ENCODE results near the gene SLC1A2. TPM values are rescaled to one million over a fixed set of nuclear protein-coding genes. Genes with fewer than 3 reads are reported as not detected.

SLC1A2 gene
- total RNA-seq, 1 experiment from 2014 or later: 0.25 TPM

DNA sequence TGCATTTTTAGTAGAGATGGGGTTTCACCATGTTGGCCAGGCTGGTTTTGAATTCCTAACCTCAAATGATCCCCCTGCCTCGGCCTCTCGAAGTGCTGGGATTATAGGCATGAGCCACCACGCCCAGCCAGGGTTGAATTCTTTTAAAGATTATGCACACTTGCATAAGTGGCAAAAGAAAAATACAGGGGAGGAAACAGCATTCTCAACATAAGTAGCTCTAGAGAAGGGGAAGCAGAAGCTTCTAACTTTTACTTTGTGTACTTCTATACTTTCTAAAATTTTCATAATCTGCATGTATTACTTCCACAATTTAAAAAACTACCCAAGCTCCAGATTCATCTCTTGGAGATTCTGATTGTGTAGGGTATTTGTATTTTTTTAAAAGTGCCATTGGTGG lies 108.0 kb downstream of the SLC1A2 start:
- no peaks in the 10 kb centered on the region for H4K20me1 ChIP-seq (ENCODE audit: insufficient read depth)
- no peaks in the 10 kb centered on the region for H3K27me3 ChIP-seq (ENCODE audit: insufficient read depth, low read length)
- H3K36me3 ChIP-seq (ENCODE audit: control insufficient read depth in 1 of 2, insufficient read depth in 2 of 2, low read length in 2 of 2): no peaks in the 10 kb centered on the region
- no peaks in the 10 kb centered on the region for H3K4me1 ChIP-seq (ENCODE audit: control insufficient read depth in 1 of 2, insufficient read depth in 2 of 2, low read length in 2 of 2)
- no peak overlapping the region for H3K27ac ChIP-seq (ENCODE audit: low read depth, low read length)
- BruUV-seq (replicated peaks): no TSS peak
- H3K79me2 ChIP-seq (ENCODE audit: insufficient read depth, low read length): no peaks in the 10 kb centered on the region
- ChIA-PET RAD21 (ENCODE audit: low non-redundant PET in 1 of 2, low total read pairs in 2 of 2, uncharacterized antibody in 2 of 2, unreplicated experiment in 2 of 2) (no interaction called here), POLR2A (no interaction called here), CTCF (no interaction called here)
- intact Hi-C loops (cut with micrococcal nuclease): no loop called here
- H3K9me2 ChIP-seq (ENCODE audit: insufficient read depth): no peaks in the 10 kb centered on the region
- H3K9me3 ChIP-seq (ENCODE audit: control insufficient read depth in 1 of 2, insufficient read depth in 1 of 2, low read depth in 1 of 2, low read length in 2 of 2): no peaks in the 10 kb centered on the region
- ATAC-seq (no peak), DNase-seq (ENCODE audit: low read depth, low spot score) (no peak)
- no peak overlapping the region for H3K9ac ChIP-seq (ENCODE audit: low read length)
- H2AFZ ChIP-seq (ENCODE audit: low read depth, low read length, poor library complexity, severe bottlenecking): no peak overlapping the region
- no peak overlapping the region for H3K4me3 ChIP-seq (replicated peaks in 1 of 2; ENCODE audit: low read depth in 1 of 2, low read length in 2 of 2)
- TF ChIP-seq, protein P1, sequence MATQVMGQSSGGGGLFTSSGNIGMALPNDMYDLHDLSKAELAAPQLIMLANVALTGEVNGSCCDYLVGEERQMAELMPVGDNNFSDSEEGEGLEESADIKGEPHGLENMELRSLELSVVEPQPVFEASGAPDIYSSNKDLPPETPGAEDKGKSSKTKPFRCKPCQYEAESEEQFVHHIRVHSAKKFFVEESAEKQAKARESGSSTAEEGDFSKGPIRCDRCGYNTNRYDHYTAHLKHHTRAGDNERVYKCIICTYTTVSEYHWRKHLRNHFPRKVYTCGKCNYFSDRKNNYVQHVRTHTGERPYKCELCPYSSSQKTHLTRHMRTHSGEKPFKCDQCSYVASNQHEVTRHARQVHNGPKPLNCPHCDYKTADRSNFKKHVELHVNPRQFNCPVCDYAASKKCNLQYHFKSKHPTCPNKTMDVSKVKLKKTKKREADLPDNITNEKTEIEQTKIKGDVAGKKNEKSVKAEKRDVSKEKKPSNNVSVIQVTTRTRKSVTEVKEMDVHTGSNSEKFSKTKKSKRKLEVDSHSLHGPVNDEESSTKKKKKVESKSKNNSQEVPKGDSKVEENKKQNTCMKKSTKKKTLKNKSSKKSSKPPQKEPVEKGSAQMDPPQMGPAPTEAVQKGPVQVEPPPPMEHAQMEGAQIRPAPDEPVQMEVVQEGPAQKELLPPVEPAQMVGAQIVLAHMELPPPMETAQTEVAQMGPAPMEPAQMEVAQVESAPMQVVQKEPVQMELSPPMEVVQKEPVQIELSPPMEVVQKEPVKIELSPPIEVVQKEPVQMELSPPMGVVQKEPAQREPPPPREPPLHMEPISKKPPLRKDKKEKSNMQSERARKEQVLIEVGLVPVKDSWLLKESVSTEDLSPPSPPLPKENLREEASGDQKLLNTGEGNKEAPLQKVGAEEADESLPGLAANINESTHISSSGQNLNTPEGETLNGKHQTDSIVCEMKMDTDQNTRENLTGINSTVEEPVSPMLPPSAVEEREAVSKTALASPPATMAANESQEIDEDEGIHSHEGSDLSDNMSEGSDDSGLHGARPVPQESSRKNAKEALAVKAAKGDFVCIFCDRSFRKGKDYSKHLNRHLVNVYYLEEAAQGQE (IDR thresholded peaks at IDR 0.05; ENCODE audit: low read depth): no peak
- TF ChIP-seq POLR2A (IDR thresholded peaks at IDR 0.05; ENCODE audit: borderline replicate concordance, extremely low read depth, insufficient read depth, insufficient read length) (no peak), CBX3 (IDR thresholded peaks at IDR 0.05; ENCODE audit: low read depth) (no peak), RAD21 (IDR thresholded peaks at IDR 0.05; ENCODE audit: low read depth) (no peak), SIN3A (IDR thresholded peaks at IDR 0.05; ENCODE audit: low read depth) (no peak), YY1 (IDR thresholded peaks at IDR 0.05; ENCODE audit: extremely low read depth, insufficient replicate concordance, low read depth, low read length) (no peak)
- TF ChIP-seq, protein P2, sequence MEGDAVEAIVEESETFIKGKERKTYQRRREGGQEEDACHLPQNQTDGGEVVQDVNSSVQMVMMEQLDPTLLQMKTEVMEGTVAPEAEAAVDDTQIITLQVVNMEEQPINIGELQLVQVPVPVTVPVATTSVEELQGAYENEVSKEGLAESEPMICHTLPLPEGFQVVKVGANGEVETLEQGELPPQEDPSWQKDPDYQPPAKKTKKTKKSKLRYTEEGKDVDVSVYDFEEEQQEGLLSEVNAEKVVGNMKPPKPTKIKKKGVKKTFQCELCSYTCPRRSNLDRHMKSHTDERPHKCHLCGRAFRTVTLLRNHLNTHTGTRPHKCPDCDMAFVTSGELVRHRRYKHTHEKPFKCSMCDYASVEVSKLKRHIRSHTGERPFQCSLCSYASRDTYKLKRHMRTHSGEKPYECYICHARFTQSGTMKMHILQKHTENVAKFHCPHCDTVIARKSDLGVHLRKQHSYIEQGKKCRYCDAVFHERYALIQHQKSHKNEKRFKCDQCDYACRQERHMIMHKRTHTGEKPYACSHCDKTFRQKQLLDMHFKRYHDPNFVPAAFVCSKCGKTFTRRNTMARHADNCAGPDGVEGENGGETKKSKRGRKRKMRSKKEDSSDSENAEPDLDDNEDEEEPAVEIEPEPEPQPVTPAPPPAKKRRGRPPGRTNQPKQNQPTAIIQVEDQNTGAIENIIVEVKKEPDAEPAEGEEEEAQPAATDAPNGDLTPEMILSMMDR (IDR thresholded peaks at IDR 0.05 in 2 of 3, conservative IDR thresholded peaks at IDR 0.05 in 1 of 3; ENCODE audit: borderline replicate concordance in 1 of 3, insufficient read depth in 1 of 3, low read depth in 2 of 3, low read length in 2 of 3): no peak
- H3K4me2 ChIP-seq (ENCODE audit: low read length): no peak overlapping the region

All from HCT116 (cell line).